ENCODE data around the gene TNFSF8.

DNA sequence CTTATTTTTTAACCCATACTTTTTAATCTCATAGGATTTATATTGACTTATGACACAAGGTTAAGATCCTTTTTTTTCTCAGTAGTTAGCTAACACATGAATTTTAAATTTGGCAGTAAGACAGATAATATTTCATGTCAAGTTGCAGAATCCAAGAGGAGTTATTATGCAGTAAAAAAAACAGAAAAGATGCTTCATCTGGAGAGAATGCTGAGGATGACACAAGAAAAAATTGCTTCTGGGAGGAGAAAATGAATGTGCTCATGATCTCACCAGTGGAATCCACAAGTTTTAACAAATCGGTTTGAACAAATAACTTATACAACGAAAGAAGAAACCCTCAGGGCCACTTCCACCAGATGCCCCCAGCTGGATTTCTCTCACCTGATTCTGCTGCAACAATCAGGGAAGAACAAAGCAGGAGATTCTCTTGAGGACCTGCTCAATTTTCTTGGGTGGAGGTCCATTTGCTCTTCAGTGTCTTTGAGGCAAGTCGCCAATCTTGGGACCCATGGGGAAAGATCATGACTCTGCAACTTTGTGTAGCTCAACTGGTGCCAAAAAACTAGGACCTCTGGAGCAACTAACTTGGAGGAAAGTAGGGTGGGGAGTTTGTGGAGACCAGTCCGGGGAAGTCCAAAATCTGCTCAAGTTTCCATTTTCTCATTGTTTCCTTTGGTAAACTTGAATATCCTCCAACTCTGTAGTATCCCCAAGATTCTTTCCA is 74.0 kb downstream of the TNFSF8 start:
- TF ChIP-seq, protein P1, sequence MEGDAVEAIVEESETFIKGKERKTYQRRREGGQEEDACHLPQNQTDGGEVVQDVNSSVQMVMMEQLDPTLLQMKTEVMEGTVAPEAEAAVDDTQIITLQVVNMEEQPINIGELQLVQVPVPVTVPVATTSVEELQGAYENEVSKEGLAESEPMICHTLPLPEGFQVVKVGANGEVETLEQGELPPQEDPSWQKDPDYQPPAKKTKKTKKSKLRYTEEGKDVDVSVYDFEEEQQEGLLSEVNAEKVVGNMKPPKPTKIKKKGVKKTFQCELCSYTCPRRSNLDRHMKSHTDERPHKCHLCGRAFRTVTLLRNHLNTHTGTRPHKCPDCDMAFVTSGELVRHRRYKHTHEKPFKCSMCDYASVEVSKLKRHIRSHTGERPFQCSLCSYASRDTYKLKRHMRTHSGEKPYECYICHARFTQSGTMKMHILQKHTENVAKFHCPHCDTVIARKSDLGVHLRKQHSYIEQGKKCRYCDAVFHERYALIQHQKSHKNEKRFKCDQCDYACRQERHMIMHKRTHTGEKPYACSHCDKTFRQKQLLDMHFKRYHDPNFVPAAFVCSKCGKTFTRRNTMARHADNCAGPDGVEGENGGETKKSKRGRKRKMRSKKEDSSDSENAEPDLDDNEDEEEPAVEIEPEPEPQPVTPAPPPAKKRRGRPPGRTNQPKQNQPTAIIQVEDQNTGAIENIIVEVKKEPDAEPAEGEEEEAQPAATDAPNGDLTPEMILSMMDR (IDR thresholded peaks at IDR 0.05; ENCODE audit: low read depth, low read length): no peak
- no peak for TF ChIP-seq EZH2phosphoT487 (IDR thresholded peaks at IDR 0.05; ENCODE audit: low read depth)
